Measurements from ENCODE around the gene COL19A1.
"Not testable (repeated sequence)": the region's sequence is repeated elsewhere in the genome, so short reads cannot be mapped to it uniquely, and the experiment has no call there.

COL19A1 gene

DNA sequence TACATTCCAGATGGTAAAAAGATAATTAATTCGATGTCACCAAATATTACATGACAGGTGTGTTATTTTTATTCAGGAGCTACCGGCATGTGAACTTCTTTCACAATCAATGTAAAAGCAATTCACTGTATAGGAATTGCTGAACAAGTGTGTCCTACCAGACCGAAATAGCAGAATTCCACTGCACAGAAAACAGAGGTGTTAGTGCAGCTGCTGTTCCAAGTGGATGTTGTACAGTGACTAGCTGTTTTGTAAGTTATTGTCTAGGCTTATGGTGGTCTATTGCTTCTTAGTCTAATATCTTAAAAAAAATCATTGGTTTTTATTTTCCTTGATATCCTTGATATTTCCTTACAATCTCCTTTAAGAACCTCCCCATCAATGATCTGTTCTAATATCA, 107.4 kb downstream of the COL19A1 start:
- no peak for DNase-seq

DNA sequence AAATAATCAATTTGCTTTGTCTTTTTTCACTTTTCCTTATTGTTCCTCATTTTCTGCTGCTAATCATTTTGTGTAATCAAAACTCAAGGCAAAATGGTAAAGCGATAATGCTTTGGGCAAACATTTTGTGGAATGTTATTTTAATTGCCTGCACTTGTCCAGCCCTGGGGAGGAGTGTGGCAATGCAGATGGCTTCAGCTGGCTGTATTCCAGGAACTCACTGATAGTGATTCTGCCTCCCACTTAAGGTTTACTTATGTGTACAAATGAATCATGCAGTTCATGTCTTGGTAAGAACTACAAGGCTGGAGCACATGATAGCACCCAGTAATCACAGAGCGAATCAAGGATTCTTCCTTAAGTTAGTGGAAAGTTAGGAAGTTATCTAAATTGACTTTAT, 107.8 kb downstream of the COL19A1 start:
- DNase-seq: peak; percentile 1

DNA sequence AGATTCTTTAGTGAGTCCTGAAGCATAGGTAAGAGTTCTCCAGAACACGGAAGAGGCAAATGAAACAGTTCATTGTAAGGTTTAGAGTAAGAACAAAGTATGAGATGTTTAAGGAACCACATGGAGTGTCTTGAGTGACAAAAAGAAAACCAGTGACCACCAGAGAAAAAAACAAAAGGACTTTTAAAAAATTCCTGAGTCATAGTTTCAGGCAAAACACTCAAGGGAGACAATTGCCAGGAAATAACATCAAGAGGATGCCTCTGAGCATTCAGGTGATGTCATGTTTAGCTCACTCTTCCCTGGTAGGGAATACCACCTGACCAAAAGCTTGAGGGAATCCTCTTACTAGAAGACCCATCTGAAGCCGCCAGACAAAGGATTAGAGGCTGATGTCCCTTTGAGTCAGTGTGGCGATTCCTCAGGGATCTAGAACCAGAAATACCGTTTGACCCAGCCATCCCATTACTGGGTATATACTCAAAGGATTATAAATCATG, 110.3 kb downstream of the COL19A1 start:
- DNase-seq: peak; percentile 1

DNA sequence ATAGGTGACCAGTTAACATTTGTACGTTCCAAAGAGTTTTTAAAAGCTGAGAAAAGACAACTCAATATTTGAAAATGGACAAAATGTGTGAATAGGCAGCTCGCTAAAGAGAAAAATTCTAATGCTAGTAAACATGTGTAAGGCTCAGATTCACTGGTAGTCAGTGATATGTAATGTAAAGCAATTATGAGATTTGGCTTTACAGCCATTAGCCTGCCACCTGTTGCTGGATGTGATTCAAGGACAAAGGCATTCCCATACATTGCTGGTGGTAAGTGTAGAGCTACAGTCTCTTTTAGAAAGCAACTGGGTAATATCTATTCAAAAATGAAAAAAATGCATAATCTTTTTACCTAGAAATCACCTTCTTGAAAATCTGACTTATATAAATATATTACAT, 114.3 kb downstream of the COL19A1 start:
- no peak for DNase-seq

DNA sequence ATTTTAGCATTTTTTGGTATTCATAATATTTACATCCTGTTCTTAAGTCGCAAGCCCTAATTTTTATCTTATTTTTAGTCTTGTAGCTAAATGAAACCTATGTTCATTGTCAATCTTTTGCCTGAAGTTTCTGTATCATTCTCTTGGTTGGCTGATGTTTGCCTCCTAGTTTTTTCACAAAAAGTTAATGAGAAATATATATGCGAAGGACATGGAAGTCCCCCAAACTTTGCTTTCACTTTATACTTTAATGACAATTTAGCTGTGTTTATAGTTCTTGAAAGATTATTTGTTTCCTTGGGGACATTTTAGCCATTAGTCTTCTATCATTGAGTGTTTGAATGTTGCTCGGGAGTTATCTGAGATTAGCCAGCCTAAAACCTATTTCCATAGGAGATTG, 118.2 kb downstream of the COL19A1 start:
- DNase-seq: no peak

DNA sequence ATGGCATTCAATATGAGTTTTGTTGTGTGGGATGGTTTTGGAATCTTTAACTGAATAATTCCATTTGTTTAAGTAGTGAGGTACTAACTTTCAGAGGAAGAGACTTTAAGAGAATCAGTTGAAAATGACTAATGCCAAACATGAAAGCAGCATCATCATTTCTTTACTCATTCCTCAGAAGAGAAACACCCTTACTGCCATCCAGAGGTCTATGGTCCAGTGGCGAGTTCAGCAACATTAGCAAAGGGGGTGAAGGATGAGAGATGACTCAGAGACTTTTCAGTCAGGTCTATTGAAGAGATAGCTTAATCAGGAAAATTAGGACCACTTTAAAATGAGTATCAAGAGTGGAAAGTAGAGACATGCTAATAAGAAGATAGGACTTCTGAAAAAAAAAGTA, 118.8 kb downstream of the COL19A1 start:
- peak; percentile 11 for DNase-seq

DNA sequence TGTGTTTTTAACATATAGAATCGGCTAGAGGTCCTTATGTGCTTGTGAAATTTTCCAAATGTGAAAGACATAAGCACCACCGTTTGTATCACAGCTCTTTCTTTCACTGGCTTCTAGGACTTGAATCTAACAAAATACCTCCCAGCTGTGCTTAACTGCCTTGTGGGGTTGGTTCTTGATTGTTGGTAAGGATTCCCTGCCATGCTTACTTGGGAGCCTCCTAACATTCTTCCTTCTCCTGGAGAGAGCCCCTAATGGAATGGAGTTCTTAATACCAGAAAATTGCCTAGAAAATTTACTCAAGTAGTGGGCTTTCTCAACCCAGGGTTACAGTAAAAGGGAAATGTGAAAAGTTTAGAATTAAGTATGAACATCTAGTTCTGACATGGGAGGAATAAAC, 121.2 kb downstream of the COL19A1 start:
- no peak for DNase-seq

DNA sequence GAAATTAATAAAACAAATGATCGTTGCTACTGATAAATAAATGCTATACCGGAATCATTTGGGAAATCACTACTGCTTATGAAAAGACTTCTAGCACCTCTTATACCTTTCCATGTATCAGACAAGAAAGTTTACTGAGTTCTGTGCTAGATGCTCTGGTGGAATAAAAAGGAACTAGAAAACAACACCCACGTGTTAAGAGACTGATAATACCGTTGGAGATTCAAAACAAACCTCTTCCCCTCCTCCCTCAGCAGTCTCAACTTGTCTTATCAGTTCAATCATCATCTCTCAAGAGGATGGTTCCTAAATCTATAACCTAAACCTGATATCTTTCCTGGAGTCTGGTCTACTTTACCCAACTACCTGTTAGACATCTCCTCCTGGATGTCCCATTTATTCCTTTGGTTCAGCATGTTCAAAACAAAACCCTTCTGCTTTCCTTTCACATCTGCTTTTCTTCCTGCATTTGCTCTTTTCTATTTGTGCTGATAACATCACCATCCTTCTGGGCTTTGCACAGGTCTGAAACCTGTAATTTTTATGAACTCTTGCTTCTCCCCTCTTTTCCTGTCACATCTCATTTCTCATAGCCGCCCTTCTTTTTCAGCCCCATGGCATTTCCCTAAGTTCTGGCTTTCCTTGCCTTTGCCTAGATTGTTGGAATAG, 122.2 kb downstream of the COL19A1 start:
- DNase-seq: no peak

DNA sequence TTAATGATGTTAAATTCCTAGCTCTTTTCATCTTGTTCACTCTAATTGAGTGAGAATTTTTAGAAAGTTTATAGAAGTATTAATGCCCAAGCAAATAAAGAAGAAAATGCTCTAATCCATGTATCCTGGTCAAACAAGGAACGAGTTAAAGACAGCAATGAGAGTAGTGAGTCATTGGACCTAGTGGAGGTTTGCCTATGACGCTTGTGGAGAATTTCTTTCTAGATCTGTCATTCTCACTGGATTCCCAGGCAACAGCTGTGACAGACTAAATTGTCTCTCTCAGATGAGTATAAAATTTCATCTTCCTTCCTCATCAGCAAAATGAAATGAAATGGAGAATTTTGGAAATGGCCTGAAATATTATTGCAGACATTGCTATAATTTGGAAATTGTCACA, 127.9 kb downstream of the COL19A1 start:
- DNase-seq: peak; percentile 19

DNA sequence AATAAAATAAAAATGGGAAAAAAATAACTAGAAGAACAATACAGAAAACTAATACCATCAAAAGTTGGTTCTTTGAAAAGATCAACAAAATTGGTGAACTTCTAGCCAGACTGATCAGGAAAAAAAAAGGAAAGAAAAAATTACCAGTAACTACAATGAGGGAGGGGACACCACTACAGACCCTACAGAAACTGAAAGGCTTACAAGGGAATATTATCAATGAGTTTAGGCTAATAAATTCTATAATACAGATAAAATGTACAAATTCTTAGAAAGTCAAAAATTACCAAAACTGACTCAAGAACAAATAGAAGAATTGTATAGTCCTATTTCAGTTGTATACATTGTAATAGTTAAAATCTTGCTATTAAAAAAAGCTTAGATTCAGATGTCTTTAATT, 141.8 kb downstream of the COL19A1 start:
- DNase-seq: no peak

DNA sequence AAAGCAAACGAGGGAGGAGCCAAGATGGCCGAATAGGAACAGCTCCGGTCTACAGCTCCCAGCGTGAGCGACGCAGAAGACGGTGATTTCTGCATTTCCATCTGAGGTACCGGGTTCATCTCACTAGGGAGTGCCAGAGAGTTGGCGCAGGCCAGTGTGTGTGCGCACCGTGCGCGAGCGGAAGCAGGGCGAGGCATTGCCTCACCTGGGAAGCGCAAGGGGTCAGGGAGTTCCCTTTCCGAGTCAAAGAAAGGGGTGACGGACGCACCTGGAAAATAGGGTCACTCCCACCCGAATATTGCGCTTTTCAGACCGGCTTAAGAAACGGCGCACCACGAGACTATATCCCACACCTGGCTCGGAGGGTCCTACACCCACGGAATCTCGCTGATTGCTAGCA, 144.0 kb downstream of the COL19A1 start:
- DNase-seq: not testable (repeated sequence)

DNA sequence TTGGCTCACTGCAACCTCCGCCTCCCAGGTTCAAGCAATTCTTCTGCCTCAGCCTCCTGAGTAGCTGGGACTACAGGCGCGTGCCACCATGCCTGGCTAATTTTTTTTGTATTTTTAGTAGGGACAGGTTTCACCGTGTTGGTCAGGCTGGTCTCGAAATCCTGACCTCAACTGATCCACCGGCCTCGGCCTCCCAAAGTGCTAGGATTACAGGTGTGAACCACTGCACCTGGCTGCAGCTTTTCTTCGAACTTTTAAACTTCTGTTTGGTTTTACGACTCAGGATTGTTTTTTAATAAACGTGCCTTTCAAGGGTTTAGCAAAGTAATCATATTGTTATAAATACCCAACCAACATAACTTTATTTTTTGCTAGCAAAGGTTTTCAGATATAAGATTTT, 156.8 kb downstream of the COL19A1 start:
- not testable (repeated sequence) for DNase-seq

DNA sequence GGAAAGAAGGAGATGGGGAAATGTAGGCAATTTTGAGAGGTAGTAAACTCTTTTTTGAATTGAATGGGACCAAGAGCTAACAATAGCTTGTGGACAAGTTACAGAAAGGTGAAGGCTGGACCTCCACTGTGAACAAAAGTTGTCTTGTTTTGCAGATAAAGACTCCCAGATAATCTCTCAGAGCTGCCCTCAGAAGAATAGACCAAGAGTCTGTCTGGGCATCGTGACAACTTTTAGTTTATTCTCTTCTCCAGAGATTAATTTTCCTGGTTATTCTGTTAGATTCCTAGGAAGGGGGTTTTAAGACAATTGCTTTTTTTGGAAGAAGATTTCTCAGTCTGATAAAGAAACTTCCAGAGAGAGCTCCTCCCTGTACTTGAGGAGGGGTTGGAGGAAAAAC, 161.9 kb downstream of the COL19A1 start:
- no peak for DNase-seq

DNA sequence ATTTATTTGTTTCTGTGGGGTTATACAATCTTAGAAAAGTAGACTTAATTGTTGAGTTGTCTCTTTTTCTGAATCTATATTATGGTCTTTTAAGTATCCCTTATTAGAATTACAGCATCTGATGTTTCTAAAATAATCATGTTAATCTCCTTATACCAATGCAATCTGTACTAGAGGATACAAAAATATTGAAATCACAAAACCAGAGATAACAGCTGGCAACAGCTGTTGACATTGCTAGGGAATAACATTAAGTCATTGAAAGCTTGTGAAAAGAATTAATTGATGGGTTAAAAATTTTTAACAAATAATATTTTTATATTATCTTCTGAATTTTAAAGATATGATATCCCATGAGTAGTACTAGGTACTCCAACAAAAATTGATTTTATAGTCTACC, 162.6 kb downstream of the COL19A1 start:
- no peak for DNase-seq

DNA sequence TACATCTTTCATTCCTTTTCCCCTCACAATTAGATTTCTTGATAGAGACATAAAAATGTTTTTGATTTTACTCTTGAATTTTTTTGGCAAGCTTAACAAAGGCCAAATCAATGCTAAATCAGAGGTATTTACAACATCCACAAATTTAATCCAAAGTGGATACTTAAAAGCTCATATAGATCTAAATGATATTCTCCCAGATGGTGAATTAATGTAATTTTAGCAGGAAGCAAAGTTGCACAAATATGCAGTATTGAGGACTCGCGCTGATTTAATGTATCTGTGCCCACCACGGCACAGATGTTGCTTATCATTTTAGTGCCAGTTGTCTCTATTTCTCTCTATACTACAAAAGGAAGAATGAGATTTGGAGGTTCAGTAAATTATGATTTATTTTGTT, 167.4 kb downstream of the COL19A1 start:
- DNase-seq: no peak

DNA sequence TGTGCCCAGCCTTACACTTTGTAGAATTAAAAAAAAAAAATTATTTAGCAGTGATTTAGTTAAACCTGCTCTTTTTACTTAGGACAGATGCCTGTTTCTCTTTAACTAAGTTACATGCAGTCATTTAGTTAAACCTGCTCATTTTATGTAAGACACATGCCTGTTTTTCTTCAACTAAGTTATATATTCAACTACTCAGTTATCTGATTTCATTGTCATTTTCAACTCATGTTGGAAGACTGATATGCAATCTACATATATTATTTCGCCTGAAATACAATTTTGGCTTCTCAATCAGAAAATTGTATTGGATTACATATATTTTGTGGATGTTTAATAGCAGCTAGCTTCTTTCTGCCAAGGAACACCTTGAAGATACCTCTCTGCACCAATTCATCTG, 171.1 kb downstream of the COL19A1 start:
- no peak for DNase-seq

DNA sequence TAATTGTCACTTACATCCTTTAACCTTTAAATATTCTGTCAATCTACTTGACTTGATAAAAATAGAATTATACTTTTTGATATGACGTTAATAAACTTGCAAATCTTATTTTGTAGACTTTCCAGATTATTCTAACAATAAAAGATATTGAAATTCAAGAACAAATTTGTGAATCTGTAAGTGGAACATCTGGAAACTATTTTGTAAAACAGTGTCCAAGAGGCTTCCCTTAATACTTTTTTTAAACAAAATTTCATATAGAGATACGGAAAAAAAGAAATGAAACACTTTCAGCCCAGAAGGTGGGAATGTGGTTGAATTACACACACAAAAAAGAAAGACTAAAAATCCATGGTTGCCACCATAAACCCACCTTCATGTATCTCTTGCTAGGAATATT, 174.4 kb downstream of the COL19A1 start:
- no peak for DNase-seq

DNA sequence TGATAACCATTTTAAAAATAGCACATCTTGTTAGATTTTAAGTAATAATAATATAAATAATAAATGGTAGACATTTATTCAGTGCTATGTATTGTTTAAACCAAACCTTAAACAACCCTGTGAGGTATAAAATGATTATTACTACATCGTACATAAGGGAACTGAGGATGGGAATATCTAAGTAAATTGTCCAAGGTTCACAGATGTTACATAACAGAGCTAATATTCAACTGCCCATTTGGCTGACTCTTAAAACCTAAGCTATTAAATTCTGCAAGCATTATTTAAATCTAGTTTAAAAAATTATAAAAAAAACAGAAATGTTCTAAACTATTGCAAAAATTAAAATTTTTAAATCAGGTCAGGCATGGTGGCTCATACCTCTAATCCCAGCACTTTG, 175.1 kb downstream of the COL19A1 start:
- no peak for DNase-seq

DNA sequence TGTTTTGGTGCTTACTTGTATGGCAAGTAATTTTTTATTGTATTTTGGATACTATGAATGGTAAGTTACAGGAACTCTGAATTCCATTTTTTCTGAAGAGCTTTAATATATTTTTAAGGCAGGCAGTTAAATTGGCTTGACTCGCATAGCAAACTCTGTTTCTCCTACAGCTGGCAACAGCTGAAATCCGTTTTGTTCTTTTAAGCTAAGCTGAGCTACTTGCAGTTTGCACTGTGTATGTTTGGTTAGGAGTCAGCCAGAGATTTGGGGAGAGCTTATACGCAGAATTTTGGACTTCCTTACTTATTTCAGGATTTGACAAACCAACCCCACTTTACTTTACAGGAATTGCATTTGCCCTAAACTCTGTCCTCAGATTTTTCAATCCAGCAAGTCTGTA, 179.1 kb downstream of the COL19A1 start:
- DNase-seq: no peak

DNA sequence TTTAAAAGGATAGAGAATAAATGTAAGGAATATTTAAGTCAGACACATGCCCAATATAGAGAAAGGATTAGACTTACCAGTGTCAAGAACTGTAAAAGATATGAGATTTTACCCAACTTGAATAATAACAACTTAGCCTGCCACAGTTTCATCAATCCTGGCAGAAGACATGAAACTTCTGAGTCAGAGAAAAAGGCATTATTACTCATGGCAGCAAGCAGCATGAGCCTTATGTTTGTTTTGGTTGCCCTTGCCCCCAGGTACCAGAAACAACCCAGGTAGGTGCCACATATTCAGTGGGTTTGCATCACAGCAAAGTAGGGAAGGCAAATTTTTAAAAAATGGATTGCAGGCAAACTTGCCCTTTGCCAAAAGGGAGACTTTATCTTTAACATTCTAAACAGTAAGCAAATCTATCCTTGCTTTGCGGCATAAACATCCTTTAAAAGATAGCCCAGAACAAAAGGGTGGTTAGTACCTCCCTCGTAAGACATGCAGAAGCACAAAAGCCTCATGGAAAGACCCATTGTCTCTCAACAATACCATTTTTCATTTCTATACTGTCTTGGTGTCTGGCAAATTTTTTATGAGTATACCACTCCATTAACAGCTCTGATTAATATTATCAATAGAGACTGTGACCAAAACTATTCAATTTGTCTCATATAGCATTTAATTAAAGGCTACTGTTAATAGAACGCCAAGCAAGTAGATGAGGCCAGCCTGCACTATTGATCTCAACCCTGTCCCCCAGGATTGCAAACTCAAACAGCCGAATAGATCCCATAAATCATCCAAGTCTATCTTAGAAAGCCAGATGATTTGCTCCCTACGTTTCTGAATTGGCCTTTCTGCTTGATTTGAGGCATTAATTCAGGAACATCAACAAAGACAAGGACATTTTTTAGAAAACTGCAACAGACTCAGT, 185.1 kb downstream of the COL19A1 start:
- DNase-seq: no peak

DNA sequence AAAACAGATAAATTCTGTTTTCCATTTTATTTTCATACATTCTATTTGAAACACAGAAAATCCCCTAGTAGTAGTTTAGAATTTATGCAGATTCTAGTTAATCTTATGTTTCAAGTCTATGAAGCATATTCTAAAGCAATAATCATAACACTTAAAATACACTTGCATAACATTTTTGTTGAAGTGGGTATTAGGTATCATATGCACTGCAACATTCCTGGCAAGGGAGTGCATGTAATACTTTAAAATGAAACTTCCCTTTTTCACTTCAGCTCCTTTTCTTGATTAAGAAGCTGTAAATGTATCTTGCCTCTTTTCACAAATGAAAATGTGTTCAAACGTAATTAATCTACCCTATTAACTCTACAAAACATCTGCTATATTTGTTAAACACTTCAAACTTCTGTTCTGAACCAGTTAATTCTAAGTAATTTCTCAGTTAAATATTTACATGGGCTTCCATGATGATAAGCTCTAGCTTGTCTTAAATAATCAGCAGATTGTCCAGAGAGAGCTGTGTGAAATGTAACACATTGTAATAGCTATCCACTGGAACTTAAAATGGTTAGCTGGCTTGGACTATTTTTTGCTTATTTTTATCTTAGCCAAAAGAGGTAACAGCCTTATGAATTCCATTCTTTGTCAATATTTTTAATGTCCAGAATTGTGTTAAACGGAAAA, 192.8 kb downstream of the COL19A1 start:
- no peak for DNase-seq

DNA sequence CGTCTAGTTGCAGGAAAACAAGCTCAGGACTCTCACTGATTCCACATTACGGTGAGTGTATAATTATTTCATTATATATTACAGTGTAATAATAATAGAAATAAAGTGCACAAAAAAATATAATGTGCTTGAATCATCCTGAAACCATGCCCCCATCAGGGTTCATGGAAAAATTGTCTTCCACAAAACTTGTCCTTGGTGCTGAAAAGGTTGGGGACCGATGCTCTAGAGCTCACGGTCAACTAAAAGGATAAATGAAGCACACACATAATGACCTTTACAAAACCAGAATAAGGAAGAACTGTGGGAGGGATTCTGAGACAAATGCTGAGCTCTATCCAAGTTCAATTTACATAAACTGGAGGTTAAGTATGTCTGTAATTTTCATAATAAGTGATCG, 194.3 kb downstream of the COL19A1 start:
- no peak for DNase-seq

DNA sequence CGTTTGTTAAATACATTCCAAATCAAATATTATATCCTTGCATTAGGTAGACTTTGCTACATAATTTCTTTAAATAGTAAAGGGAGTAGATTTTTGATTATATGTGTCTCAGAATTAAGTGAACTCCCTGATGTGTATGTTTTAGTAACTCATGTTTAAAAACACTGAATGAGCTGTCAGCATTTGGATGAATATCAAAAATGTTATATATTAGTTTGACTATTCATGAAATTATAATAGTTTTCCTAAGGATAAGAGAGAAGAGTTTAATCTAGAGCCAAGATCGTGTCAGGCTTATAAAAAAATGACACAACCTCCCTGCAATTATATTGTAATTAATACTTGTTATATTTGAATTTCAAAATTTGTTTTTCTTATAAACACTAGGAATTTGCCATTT, 195.2 kb downstream of the COL19A1 start:
- DNase-seq: no peak

DNA sequence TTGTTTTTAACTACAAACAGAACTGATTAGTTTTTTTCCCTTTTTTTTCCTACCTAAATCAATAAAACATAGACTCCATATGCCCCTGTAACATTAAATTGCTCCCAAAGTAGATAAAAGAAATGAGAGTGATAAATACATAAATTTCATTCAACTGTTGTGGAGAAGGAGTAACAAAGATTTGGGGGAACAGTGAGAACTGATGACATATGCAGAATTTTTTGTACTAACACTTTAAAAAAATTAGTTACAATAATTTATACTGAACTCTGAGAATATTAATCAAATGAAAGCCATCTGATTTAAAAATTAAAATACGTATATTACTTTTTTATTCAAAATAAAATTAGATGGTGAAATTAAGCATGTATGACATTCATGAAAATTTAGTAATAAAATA, 195.7 kb downstream of the COL19A1 start:
- no peak for DNase-seq

All from fibroblast of upper back skin (primary cell).